ENCODE data around the gene RNF14.

Gene RNF14

DNA sequence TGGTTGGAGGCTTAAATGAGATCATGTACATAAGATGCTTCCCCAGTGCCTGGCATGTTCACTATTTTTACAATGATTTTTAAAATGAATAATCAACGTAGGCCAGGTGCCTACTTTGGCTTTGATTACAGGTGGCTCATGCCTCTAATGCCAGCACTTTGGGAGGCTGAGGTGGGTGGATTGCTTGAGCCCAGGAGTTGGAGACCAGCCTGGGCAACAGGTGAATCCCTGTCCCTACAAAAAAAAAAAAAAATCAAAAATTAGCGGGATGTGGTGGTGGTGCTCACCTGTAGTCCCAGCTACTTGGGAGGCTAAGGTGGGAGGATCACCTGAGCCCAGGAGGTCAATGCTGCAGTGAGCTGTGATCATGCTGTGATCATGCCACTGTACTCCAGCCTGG, 20.1 kb upstream of the RNF14 start:
- no peak for DNase-seq

DNA sequence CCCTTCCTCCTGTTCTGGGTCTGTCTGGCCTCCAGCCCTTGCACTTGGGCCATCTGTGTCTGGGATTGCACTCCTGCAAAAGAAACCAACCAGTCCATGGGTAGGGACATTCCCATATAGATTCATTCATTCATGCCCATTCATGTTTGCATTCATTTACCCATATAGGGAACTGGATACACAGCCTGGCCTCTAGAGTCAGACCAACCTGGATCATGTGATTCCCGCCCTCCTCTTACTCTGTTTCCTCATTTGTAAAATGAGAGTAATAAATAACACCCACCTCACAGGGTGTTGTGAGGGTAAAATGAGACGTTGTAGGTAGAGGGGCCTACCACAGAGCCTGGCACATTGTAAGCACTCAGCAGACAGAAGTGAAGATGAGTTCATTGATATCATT, 19.4 kb upstream of the RNF14 start:
- no peak for DNase-seq

DNA sequence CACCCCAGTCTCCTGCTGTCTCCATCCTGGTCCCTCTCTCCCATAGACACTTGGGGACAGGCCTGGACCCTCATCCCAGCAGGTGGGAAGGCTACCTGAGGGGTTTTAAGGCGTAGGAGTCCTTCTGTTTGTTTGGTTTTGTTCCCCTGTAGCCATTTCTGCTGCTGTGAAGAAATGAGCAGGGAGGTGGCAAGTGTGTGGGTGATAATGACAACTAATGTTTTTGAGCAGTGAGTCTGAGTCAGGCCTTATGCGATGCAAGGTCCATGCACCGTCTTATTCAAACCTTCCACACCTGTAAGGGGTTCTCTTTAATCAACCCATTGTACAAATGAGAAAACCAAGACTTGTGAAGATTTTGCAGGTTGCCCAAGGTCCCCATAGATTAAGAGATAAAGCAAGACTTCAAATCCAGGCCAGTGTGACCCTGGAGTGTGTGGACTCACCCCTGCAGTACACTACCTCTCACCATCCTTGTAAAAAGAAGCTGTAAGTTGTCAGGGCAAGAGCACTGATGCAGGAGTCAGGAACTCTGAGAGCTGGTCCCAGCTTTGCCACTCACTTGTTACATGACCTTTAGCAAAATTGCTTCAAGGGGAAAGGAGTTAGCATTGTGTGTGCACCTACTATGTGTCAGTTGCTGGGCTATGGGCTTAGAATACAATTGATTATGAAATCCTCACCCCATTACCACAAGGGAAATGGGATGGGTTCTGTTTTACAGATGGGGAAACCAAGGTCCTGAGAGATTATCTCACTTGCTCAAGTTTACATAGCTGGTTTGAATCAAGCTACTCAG, 18.5 kb upstream of the RNF14 start:
- no peak for DNase-seq

DNA sequence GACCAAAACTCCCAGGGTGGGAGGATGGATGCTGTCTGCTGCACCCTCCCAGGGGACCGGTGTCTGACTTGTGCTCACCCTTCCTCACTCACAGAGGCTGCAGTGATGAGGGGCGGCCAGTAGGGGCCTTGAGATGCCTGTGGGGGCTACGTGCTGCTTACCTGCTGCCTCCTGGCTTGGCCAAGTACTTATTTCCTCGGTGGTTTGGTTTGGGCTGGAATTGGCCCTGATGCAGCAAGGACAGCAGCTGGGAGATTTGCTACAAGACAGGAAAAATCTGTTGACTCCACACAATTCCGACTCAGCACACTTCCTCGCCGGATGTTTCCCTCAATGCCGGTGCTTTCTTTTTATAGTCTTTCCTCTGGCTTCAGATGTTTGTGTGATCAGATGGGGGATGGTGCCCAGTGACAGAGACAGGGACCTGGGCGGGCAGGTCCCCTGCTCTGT, 17.5 kb upstream of the RNF14 start:
- no peak for DNase-seq

DNA sequence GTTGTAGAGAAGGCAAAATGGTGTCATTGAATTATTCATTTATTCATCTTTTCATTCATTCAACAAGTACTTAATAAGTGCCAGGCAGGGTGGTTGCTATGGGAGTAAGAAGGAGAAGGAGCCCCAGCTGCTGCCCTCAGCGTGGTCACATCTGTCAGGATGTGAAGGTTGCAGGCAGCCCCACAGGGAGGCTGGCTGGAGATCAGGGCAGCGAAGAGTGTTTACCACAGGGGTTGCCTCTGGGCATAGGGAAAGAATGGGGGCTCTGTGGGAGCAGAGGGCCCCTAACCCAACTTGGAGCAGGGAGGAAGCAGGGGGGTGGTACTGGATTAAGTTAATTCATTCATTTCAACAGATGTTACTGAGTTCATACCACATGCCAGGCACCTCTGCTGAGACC, 16.9 kb upstream of the RNF14 start:
- DNase-seq: no peak

- DNase-seq: no peak
Measured at GRCh38 chr5:141954194-141954593, 14.7 kb upstream of the RNF14 start.

DNA sequence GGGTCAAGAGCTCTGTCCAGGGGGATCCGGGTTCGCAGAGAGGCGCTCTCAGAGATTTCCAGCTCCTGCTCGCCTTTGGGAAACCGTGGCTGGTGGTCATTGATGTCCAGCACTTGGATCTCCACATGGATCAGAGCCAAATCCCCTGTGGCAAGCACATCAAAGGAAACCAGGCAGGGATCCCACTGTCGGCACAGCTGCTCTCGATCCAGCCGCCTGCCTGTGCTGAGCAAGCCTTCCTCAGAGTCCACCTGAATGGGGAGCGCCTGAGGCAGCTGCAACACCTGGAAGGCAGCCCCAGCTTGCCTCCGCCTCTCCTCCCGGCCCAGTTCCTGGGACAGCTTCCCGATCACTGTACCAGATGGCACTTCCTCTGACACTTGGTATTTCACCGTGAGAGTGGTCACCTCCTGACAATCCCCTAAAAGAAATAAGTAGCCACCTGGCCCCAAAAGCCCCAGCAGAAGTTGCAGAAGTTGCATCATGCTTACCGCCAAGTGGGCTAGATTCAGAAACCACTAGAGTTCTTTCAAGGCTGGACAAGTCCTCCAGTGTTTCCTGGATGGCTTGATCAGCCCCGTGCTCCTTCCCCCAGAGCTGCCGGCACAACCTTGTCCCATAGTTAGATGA, 11.4 kb upstream of the RNF14 start:
- no peak for DNase-seq

DNA sequence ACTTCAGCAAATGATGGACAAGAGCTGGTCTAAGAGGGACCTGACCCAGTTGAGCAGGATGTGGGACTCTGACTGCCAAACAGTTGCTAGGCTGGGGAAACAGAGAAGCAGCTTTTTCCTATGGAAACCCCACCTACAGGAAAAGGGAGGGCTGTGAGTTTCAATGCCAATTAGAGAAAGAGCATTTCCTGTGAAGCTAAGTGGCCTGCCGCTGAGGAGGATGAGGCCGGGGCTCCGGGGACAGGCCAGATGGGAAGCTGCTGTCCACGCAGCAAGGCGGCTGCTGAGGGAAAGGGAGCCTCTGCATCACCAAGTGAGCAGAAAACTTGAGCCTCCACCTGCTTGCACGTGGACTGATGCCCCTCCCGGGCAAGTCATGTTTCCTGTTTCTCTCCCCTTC, 10.8 kb upstream of the RNF14 start, which contains the start of gene PCDH12:
Gene PCDH12, minus strand, starts transcription at position 90 of the 400 bp plus-strand sequence. CDS start 351 bp downstream, outside the sequence.
- DNase-seq: no peak

DNA sequence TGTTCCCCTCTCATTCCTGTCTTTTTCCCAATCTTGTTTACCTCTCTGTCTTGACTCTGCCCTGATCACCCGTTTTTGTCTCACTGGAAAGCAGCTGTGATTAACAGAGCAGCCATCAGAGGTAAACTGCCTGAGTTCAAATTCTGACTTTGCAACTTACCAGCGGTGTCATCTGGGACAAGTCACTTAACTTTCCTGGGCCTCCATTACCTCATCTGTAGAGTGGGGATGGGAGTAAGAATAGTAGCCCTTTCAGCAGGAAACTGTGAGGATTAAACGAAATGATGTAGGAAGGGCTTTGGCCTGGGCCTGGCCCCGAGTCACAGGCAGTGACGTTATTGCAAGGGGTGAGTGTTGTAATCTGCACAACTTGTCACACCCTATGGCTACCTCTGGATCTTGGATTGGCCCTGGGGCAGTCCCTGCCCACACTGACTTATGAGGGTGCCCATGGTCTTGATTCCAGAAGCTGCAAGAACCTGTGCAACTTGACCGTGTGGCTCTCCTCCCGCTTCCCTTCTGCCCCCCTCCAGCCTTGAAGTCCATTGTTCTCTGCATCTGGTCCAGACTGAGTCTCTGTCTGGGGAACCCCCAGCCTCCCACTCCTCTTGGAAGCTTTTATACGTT, 10.2 kb upstream of the RNF14 start:
- no peak for DNase-seq

- DNase-seq: no peak
Measured at GRCh38 chr5:141960018-141960417, 8.9 kb upstream of the RNF14 start.

DNA sequence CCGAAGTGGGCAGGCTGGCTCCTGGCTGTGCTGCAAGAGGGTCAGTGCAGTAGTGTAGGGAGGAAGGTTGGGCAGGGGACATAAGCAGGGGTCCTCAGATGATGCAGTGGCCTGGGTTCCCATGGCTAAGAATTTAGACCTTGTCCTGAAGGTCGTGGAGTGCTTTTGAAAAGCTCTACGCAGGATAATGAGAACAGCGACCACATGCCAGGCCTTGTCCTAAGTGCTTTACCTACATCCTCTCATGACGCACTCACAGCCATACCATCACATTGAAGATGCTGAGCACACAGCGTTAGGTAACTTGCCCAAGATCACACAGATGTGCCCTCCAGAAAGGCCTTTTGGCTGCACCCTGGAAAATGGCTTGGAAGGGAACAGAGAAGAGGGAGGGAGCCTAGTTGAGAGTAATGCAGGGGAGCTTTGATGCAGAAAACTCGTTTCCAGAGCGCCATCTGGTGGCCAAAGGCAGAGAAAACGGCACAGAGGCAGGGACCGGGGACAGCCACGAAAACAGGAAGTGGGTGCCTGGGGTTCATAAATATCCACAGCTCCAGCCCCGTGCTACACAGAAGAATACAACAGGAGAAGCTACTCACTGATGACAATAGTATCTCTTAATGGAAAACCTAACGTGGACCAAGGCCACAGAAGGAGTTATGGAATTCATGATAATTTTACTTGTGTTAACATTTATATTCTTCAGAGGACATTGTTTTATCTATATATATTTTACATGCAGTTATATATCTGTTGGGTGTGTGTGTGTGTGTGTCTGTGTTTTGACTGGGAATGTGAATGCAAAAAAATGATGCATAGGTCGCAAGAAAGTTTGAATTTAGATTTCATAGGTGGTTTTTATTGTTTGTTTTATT, 8.2 kb upstream of the RNF14 start:
- peak; percentile 87 for DNase-seq

DNA sequence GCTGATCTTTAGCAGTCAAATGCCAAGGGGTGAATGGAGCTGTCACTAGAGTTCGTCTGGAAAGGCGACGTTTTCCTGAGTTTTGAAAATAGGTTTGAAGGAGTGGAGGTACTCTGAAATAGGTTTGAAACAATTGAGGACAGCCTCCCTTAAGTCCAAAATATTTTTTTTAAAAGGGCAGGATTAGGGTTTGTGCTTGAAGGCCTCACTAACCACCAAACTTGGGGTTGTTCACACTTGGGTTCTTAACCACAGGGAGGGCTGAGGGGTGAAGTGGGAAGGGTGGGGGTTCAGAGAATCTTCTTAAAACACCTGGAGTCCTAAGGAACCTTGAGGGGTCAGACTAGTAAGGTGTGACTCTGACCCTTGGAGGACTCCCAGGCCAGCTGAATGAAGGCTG, 7.4 kb upstream of the RNF14 start:
- DNase-seq: no peak

DNA sequence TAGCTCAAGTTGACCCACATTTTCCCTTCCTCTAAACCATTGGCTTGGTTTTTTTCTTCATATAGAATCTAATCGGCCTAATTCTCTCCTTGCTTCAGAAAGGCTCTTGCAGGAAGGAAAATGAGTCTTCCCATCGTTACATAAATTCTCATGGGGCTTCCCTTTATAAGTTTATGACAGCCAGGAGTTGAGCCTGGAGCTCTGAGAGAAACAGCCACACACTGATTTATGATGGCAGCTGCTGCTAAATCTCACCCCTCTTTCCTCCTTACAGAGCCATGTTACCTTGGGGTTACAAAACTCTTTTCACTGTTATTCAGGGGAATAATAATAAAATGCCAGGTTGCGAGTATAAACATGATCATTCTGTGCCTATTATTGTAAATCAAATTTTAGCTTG, 5.2 kb upstream of the RNF14 start:
- no peak for DNase-seq

GRCh38 chr5:141965071-141965470, 3.8 kb upstream of the RNF14 start:
- no peak for DNase-seq

DNA sequence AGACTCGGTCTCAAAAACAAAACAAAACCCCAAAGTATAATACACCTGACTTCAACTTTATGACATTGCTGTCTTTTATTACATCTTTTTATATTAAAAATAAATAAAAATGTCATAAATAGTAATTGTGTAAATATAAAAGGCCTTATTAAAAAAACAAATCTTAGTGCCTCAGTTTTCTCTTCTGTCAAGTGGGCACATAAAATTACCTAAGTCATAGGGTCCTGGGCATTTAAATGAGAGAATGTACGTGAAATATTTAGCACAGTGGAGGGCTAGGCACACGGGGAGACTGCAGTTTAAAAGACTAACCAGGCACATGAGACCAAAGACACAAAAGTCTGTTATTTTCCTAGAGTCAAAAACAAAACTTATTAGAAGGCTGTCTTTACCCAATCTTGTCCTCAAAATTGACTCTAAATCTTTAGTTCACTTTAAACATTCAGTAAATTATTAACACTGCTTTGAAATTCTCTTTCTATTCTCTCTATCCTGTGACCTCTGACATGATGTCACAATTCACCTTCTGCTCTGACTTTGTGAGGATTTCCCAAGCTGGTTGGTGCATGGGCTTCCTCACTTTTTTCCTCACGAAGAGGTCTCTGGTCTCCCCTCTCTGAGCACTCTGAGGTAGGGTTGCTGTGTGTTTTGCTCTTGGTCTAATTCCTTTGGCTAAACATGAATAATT, 2.5 kb upstream of the RNF14 start:
- no peak for DNase-seq

GRCh38 chr5:141966963-141967333, 2.0 kb upstream of the RNF14 start:
- DNase-seq: no peak

DNA sequence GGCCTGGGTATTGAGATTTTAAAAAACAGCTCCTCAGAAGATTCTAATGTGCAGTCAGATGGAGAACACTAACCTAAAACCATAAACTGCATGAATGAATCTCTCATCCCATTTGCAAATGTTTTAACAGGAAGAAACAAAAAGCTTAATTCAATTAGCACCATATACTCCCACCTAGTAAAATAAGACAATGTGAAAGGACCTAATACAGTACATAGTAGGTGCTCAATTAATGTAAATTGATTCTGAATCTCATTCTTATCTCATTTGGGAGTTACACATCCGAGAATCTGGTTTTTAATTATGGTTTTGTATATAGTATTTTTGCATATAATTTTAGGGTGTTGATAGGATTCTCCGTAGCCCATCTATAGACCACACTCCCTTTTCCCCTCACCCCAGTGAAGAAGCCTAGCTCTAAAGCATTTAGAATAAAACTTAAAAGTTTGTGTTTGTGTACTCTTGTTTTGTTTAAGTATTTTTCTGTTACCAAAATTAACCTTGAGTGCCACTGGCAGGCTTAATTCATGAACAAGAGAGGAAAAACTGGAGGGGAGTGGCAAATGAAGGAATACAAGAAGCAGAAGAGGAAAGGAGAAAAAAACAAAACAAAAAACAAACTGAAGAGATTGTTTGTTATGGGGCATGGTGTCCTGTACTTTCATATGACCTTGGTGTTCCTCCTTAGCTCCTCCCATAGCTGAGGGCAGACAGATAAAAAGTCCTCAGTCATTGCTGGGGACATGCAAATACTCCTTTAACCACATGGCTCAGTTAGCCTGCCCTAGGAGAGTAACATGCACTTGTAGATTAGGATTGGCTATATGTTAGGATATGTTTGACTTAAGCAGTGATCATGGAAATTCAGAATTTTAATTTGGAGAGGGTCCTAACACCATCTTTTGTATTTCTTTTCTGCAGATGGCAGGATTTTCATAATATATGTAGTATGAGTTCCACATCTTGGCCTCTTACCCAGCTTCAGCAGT, 1.2 kb downstream of the RNF14 start:
- DNase-seq: peak; percentile 7

DNA sequence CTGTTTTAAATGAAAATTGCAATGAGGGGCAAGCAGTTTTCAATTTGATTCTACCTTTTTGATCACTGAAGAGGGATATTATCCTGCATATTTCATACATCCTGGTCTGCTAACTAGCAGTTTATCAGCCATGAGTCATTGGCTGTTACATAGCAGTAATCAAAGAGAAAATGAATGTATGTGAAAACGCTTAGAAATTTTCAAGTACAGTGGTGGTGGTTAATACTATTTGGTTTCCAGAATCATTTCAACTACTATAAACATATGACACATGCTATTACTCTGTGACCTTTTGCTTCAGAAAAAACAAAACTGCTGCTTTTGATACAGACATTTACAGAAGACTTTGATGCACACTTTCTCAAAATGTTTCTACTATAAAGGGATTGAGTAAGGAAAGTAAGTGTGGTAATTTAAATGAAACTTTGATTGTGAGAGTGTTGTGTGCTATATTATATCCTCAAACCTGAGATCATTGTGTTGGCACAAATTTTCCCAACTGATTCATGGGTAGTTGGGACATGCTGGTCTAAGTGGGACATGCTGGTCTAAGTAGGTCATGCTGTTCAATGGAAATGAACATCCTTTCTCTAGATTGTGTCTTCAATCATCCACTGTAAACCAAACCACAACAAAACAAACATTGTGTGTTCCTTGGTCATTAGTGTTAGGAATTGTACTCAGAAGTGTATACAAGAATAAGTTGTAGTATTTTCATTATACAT, 5.1 kb downstream of the RNF14 start:
- DNase-seq: peak; percentile 17

GRCh38 chr5:141976176-141976575, 7.3 kb downstream of the RNF14 start:
- no peak for DNase-seq

GRCh38 chr5:141978389-141978788, 9.5 kb downstream of the RNF14 start:
- no peak for DNase-seq

Measured in fibroblast of skin of scalp (primary cell).